SK-N-SH (cell line): ENCODE results near the gene EOGT. TPM values are rescaled to one million over a fixed set of nuclear protein-coding genes. Genes with fewer than 3 reads are reported as not detected.

Experiments used
- CTCF ChIA-PET: fragments of 300-600, 350-600 bp; formaldehyde crosslinking; extraction: SDS; loops from one replicate; lab custom pipeline; 2021; lab: Yijun Ruan, JAX
- POLR2A ChIA-PET: fragments of 350-600 bp; sonication (Branson Sonifier 250); formaldehyde crosslinking; extraction: SDS; loops from one replicate; lab custom pipeline; 2020; ENCODE audit warnings: antibody characterized with exemption, inconsistent platforms; lab: Yijun Ruan, JAX
- DNase-seq: peaks from one replicate; pipeline ENCODE4 v3.0.0; 2012
- H2AFZ ChIP-seq: fragments of 200-600 bp; sonication (generic); 2 replicates; pipeline ENCODE4 v1.8.1; 2016; ENCODE audit warnings: antibody characterized with exemption, mild to moderate bottlenecking, low read depth
- H3F3A ChIP-seq: fragments of 200-600 bp; sonication (generic); replicated peaks from 2 replicates; pipeline ENCODE3; 2016; ENCODE audit warnings: antibody characterized with exemption, mild to moderate bottlenecking; ENCODE audit not compliant: insufficient read depth
- H3K27ac ChIP-seq, 2 experiments: fragments of 200-500 bp in 1 of 2; fragments of 200-600 bp in 1 of 2; sonication (Bioruptor generic) in 1 of 2; sonication (generic), shearing (Covaris generic) in 1 of 2; 2 replicates each; pipeline versions ENCODE4 v1.5.1 to v1.6.1; 2014 to 2016; ENCODE audit warnings: low read depth in 2 of 2, inconsistent platforms in 1 of 2, low read length in 1 of 2, mild to moderate bottlenecking in 1 of 2, mixed read lengths in 1 of 2
- H3K27me3 ChIP-seq: fragments of 200-600 bp; sonication (generic), shearing (Covaris generic); 2 replicates; pipeline ENCODE4 v1.6.1; 2016; ENCODE audit warnings: mixed run types; ENCODE audit not compliant: insufficient read depth
- H3K36me3 ChIP-seq, 2 experiments: fragments of 200-500 bp in 1 of 2; fragments of 200-600 bp in 1 of 2; sonication (Bioruptor generic) in 1 of 2; sonication (generic) in 1 of 2; replicated peaks in 1 of 2; 2 replicates each; pipeline versions ENCODE3 to v1.5.1; 2014 to 2016; ENCODE audit warnings: low read length in 1 of 2, mild to moderate bottlenecking in 1 of 2; ENCODE audit not compliant: insufficient read depth in 2 of 2, control insufficient read depth in 1 of 2
- H3K4me1 ChIP-seq, 2 experiments: fragments of 200-500 bp in 1 of 2; fragments of 200-600 bp in 1 of 2; sonication (Bioruptor generic) in 1 of 2; sonication (generic), shearing (Covaris generic) in 1 of 2; 2 replicates each; pipeline versions ENCODE4 v1.5.1 to v1.6.1; 2014 to 2016; ENCODE audit warnings: low read depth in 1 of 2, low read length in 1 of 2, mixed run types in 1 of 2; ENCODE audit not compliant: insufficient read depth in 2 of 2, control insufficient read depth in 1 of 2
- H3K4me2 ChIP-seq: fragments of 200-600 bp; sonication (generic), shearing (Covaris generic); 2 replicates; pipeline ENCODE4 v1.6.1; 2017; ENCODE audit warnings: mixed run types
- H3K4me3 ChIP-seq, 2 experiments: fragments of 200-500 bp in 1 of 2; fragments of 200-600 bp in 1 of 2; sonication (Bioruptor generic) in 1 of 2; sonication (generic), shearing (Covaris generic) in 1 of 2; 2 replicates each; pipeline versions ENCODE4 v1.5.1 to v1.8.1; 2014 to 2016; ENCODE audit warnings: low read depth in 2 of 2, inconsistent platforms in 1 of 2, low read length in 1 of 2, mild to moderate bottlenecking in 1 of 2, mixed read lengths in 1 of 2, moderate library complexity in 1 of 2
- H3K79me2 ChIP-seq: fragments of 200-600 bp; sonication (generic); 2 replicates; pipeline ENCODE4 v1.8.1; 2017; ENCODE audit warnings: mild to moderate bottlenecking; ENCODE audit not compliant: insufficient read depth
- H3K9ac ChIP-seq: fragments of 200-600 bp; sonication (generic); 2 replicates; pipeline ENCODE4 v1.6.1; 2017; ENCODE audit warnings: mixed run types
- H3K9me2 ChIP-seq: fragments of 200-600 bp; sonication (generic); 2 replicates; pipeline ENCODE4 v1.6.1; 2017; ENCODE audit warnings: mixed run types
- H3K9me3 ChIP-seq: fragments of 200-600 bp; sonication (generic); 2 replicates; pipeline ENCODE4 v1.6.1; 2017; ENCODE audit warnings: mixed run types, mild to moderate bottlenecking, moderate library complexity
- H4K20me1 ChIP-seq: fragments of 200-600 bp; sonication (generic); 2 replicates; pipeline ENCODE4 v1.6.1; 2017; ENCODE audit warnings: mild to moderate bottlenecking, mixed run types; ENCODE audit not compliant: insufficient read depth
- CTCF ChIP-seq: fragments of 200-600 bp; sonication (generic); IDR thresholded peaks from 2 replicates; pipeline ENCODE4 v1.6.1; 2017; ENCODE audit warnings: antibody characterized with exemption, mild to moderate bottlenecking, moderate library complexity
- EP300 ChIP-seq, 2 experiments: IDR thresholded peaks; 2 replicates each; pipeline versions ENCODE4 v1.4.0 to v1.6.1; 2012; ENCODE audit warnings: borderline replicate concordance in 1 of 2, low read depth in 1 of 2, low read length in 1 of 2
- EZH2phosphoT487 ChIP-seq: fragments of 200-600 bp; sonication (generic); IDR thresholded peaks from 2 replicates; pipeline ENCODE4 v1.6.1; 2017; ENCODE audit warnings: low read depth, mixed run types, mild to moderate bottlenecking, antibody characterized with exemption, moderate library complexity, borderline replicate concordance
- FOSL2 ChIP-seq: IDR thresholded peaks from 2 replicates; pipeline ENCODE4 v1.4.0; 2012; ENCODE audit warnings: low read depth, mild to moderate bottlenecking, moderate library complexity, borderline replicate concordance
- FOXJ3 ChIP-seq: sonication (generic); formaldehyde crosslinking; IDR thresholded peaks from 2 replicates; pipeline ENCODE4 v1.5.1; 2020; ENCODE audit warnings: mild to moderate bottlenecking, missing genetic modification reagents
- FOXM1 ChIP-seq: IDR thresholded peaks from 2 replicates; pipeline ENCODE4 v1.4.0; 2012; ENCODE audit warnings: low read depth, mild to moderate bottlenecking
- GABPA ChIP-seq: IDR thresholded peaks from 2 replicates; pipeline ENCODE4 v1.4.0; 2012; ENCODE audit warnings: low read depth, mild to moderate bottlenecking
- MEF2A ChIP-seq: IDR thresholded peaks from 2 replicates; pipeline ENCODE4 v1.4.0; 2012; ENCODE audit warnings: low read depth, borderline replicate concordance
- MXI1 ChIP-seq: IDR thresholded peaks from 2 replicates; pipeline ENCODE4 v1.6.1; 2012; ENCODE audit warnings: mild to moderate bottlenecking, low read depth, low read length, improper control_type of control experiment
- NFIC ChIP-seq: IDR thresholded peaks from 2 replicates; pipeline ENCODE4 v1.4.0; 2012; ENCODE audit warnings: borderline replicate concordance
- POLR2AphosphoS5 ChIP-seq: IDR thresholded peaks from 2 replicates; pipeline ENCODE4 v1.6.1; 2012; ENCODE audit warnings: low read depth, low read length
- RCOR1 ChIP-seq: fragments of 150-350 bp; IDR thresholded peaks from 2 replicates; pipeline ENCODE4 v1.6.1; 2017; ENCODE audit warnings: antibody characterized with exemption, low read length
- RFX5 ChIP-seq: IDR thresholded peaks from 2 replicates; pipeline ENCODE4 v1.6.1; 2012; ENCODE audit warnings: mild to moderate bottlenecking, improper control_type of control experiment, low read length
- RXRA ChIP-seq: IDR thresholded peaks from 2 replicates; pipeline ENCODE4 v1.4.0; 2012; ENCODE audit warnings: low read depth, mild to moderate bottlenecking, borderline replicate concordance
- SIN3A ChIP-seq: IDR thresholded peaks from 2 replicates; pipeline ENCODE4 v1.6.1; 2012; ENCODE audit warnings: low read depth, mild to moderate bottlenecking, low read length, moderate library complexity, borderline replicate concordance
- TCF12 ChIP-seq: IDR thresholded peaks from 2 replicates; pipeline ENCODE4 v1.4.0; 2012
- TEAD4 ChIP-seq: IDR thresholded peaks from 2 replicates; pipeline ENCODE4 v1.4.0; 2012; ENCODE audit warnings: mild to moderate bottlenecking, borderline replicate concordance; ENCODE audit not compliant: insufficient read depth
- USF2 ChIP-seq: fragments of 150-350 bp; IDR thresholded peaks from 2 replicates; pipeline ENCODE4 v1.6.1; 2017; ENCODE audit warnings: antibody characterized with exemption, low read length, low read depth, borderline replicate concordance
- YY1 ChIP-seq: IDR thresholded peaks from 2 replicates; pipeline ENCODE4 v1.4.0; 2012; ENCODE audit warnings: low read depth, mild to moderate bottlenecking
- WGBS: methylation state at CpG from one replicate; pipeline ENCODE4 v1.1.6; 2017; ENCODE audit warnings: low lambda C conversion rate; 5-methylcytosine and 5-hydroxymethylcytosine counted together
- polyA plus RNA-seq, 3 experiments: library from polyadenylated mRNA; depleted of rRNA; stranded (reverse); fragments of >200 nt; gene quantifications; 2 replicates each; pipeline ENCODE4 v1.2.3, GENCODE V29; 2012
- TF ChIP-seq, protein P1 (sequence below): IDR thresholded peaks from 2 replicates; pipeline ENCODE4 v1.6.1; 2012; ENCODE audit warnings: mild to moderate bottlenecking, low read depth, low read length, moderate library complexity

EOGT gene
- polyA plus RNA-seq, 1 of the 3 experiments (the other 2 are of a cell fraction) = 6.0 TPM

DNA sequence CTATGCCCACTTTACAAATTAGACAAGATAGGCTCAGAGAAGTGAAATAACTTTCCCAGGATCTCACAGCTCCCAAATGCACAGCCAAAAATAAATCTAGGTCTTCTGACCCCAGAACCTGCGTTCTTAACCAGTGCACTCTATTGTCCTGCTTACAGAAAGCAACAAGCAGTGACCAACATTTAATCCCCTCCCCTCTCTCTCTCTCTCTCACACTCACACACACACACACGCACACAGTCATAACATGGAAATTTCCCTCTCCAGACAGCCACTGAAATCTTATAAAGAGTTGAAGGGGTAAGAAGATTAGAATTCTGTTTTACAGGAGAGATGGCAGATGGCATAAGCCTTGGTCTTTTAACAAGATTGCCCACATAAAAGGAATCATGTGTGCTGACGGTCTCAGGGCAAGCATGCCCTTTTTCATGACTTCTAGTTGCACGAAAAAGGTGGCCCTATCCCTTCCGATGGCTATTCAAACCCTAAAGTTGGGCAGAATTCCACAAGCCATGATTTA is 29.4 kb downstream of the EOGT start:
- H4K20me1 ChIP-seq = no peaks in the 10 kb centered on the region
- no peaks in the 10 kb centered on the region for H3K79me2 ChIP-seq
- no peaks in the 10 kb centered on the region for H3K27me3 ChIP-seq
- WGBS = 92% methylated on average over 5 of the region's 5 CpGs
- H3K4me2 ChIP-seq = no peak overlapping the region
- H3K9ac ChIP-seq = no peak overlapping the region
- no peaks in the 10 kb centered on the region for H3F3A ChIP-seq
- H3K4me3 ChIP-seq = no peak overlapping the region
- H3K9me3 ChIP-seq = no peaks in the 10 kb centered on the region
- peaks cover 54 to 73% of the 10 kb centered on the region in 2 experiments for H3K36me3 ChIP-seq
- TF ChIP-seq TCF12 (no peak), GABPA (no peak), RFX5 (no peak), FOXJ3 (CRISPR knock-in tag) (no peak), MEF2A (no peak), USF2 (no peak), MXI1 (no peak), EZH2phosphoT487 (no peak), CTCF (no peak)
- no peak overlapping the region for H3K27ac ChIP-seq
- H3K9me2 ChIP-seq = no peaks in the 10 kb centered on the region
- H3K4me1 ChIP-seq = 0 out of 4 replicates have a peak, but pooled peaks cover 0 to 2% of the 10 kb centered on the region in 2 experiments
- no peak overlapping the region for H2AFZ ChIP-seq
- no peak for DNase-seq
- ChIA-PET POLR2A (no interaction called here), CTCF (interaction anchor here (1.5 kb wide), 1 partner anchor 12 kb away, joined by 4 read pairs; no protein-coding TSS in a partner anchor)

- CTCF ChIA-PET = interaction anchor here (1.1 kb wide), 1 partner anchor 100 kb away, joined by 3 read pairs; no protein-coding TSS in a partner anchor
- Histone ChIP-seq H3K9me2 (no peaks in the 10 kb centered on the region), H4K20me1 (no peaks in the 10 kb centered on the region), H3K4me2 (no peak overlapping the region), H3K79me2 (no peaks in the 10 kb centered on the region), H3K27ac (no peak overlapping the region), H3K36me3 (peaks cover 58 to 60% of the 10 kb centered on the region in 2 experiments), H3K9ac (no peak overlapping the region), H3F3A (no peaks in the 10 kb centered on the region), H3K4me3 (no peak overlapping the region), H3K27me3 (no peaks in the 10 kb centered on the region), H3K9me3 (no peaks in the 10 kb centered on the region), H2AFZ (no peak overlapping the region), H3K4me1 (no peaks in the 10 kb centered on the region)
- POLR2A ChIA-PET = no interaction called here
- DNase-seq = no peak
- 78% methylated on average over 8 of the region's 8 CpGs for WGBS
- TF ChIP-seq EP300 (IDR thresholded peaks at IDR 0.05; ENCODE audit: borderline replicate concordance in 1 of 2, low read depth in 1 of 2, low read length in 1 of 2) (no peak), TEAD4 (no peak), USF2 (no peak), EZH2phosphoT487 (no peak), YY1 (no peak), MXI1 (no peak), NFIC (no peak), FOXM1 (no peak), SIN3A (no peak), RCOR1 (no peak), RXRA (no peak), MEF2A (no peak), FOSL2 (no peak), POLR2AphosphoS5 (no peak)
- TF ChIP-seq, protein P1, sequence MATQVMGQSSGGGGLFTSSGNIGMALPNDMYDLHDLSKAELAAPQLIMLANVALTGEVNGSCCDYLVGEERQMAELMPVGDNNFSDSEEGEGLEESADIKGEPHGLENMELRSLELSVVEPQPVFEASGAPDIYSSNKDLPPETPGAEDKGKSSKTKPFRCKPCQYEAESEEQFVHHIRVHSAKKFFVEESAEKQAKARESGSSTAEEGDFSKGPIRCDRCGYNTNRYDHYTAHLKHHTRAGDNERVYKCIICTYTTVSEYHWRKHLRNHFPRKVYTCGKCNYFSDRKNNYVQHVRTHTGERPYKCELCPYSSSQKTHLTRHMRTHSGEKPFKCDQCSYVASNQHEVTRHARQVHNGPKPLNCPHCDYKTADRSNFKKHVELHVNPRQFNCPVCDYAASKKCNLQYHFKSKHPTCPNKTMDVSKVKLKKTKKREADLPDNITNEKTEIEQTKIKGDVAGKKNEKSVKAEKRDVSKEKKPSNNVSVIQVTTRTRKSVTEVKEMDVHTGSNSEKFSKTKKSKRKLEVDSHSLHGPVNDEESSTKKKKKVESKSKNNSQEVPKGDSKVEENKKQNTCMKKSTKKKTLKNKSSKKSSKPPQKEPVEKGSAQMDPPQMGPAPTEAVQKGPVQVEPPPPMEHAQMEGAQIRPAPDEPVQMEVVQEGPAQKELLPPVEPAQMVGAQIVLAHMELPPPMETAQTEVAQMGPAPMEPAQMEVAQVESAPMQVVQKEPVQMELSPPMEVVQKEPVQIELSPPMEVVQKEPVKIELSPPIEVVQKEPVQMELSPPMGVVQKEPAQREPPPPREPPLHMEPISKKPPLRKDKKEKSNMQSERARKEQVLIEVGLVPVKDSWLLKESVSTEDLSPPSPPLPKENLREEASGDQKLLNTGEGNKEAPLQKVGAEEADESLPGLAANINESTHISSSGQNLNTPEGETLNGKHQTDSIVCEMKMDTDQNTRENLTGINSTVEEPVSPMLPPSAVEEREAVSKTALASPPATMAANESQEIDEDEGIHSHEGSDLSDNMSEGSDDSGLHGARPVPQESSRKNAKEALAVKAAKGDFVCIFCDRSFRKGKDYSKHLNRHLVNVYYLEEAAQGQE = no peak
Observed at GRCh38 chr3:68977486-68978167, 35.9 kb downstream of the EOGT start.
